ENCODE measurements around the gene CYTH3. TPM values are rescaled to one million over a fixed set of nuclear protein-coding genes. Genes with fewer than 3 reads are reported as not detected.

CYTH3 gene
- total and polyA plus RNA-seq, 2 of the 13 experiments (the other 11 are each of a cell fraction or from before 2014, with no cell fraction given) = 3.1 to 3.8 TPM

DNA sequence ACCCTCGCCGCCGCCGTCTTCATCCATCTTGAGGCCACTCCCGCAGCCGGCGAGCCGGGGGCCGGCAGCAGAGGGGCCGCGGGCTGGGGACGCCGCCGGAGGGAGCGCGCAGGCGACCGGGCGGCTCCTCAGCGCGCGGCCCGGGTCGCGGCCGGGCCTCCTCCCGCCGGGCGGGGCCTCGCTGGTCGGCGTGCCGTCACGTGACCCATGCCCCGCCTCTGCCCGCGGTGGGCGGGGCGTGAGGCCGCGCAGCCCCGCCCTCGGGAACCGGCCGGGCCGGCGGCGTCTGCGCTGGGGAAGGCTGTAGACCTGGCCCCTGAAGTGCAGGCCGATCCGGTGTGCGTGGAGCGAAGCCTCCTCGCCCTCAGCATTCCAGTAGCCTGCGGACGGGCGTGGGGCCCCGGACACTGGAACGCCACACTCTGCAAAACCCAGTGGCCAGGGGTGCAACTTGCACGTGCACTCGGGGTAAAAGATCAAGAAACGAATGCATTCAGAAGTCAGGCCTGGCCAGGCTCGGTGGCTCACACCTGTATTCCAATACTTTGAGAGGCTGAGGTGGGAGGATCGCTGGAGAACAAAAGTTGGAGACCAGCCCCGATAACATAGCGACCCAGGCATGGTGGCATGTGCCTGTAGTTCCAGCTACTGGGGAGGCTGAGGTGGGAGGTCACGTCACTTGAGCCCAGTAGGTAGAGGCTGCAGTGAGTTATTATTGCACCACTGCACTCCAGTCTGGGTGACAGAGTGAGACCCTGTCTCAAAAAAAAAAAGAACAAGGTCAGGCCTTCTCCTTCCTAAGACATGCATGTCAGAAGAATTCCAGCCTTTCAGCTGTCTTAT lies at the start of gene CYTH3 (continued):
- TF ChIP-seq, protein P1, sequence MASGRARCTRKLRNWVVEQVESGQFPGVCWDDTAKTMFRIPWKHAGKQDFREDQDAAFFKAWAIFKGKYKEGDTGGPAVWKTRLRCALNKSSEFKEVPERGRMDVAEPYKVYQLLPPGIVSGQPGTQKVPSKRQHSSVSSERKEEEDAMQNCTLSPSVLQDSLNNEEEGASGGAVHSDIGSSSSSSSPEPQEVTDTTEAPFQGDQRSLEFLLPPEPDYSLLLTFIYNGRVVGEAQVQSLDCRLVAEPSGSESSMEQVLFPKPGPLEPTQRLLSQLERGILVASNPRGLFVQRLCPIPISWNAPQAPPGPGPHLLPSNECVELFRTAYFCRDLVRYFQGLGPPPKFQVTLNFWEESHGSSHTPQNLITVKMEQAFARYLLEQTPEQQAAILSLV (CRISPR knock-in tag; IDR thresholded peaks at IDR 0.05; ENCODE audit: borderline replicate concordance) = no peak
- TF ChIP-seq, protein P2, sequence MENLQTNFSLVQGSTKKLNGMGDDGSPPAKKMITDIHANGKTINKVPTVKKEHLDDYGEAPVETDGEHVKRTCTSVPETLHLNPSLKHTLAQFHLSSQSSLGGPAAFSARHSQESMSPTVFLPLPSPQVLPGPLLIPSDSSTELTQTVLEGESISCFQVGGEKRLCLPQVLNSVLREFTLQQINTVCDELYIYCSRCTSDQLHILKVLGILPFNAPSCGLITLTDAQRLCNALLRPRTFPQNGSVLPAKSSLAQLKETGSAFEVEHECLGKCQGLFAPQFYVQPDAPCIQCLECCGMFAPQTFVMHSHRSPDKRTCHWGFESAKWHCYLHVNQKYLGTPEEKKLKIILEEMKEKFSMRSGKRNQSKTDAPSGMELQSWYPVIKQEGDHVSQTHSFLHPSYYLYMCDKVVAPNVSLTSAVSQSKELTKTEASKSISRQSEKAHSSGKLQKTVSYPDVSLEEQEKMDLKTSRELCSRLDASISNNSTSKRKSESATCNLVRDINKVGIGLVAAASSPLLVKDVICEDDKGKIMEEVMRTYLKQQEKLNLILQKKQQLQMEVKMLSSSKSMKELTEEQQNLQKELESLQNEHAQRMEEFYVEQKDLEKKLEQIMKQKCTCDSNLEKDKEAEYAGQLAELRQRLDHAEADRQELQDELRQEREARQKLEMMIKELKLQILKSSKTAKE (CRISPR knock-in tag; IDR thresholded peaks at IDR 0.05; ENCODE audit: borderline replicate concordance) = no peak
- TF ChIP-seq MLLT10 (CRISPR knock-in tag; IDR thresholded peaks at IDR 0.05) = no peak
- TF ChIP-seq, protein P3, sequence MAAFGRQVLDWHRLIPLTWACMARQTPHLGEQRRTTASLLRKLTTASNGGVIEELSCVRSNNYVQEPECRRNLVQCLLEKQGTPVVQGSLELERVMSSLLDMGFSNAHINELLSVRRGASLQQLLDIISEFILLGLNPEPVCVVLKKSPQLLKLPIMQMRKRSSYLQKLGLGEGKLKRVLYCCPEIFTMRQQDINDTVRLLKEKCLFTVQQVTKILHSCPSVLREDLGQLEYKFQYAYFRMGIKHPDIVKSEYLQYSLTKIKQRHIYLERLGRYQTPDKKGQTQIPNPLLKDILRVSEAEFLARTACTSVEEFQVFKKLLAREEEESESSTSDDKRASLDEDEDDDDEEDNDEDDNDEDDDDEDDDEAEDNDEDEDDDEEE (CRISPR knock-in tag; IDR thresholded peaks at IDR 0.05) = peak; percentile 69; the same call in 1 of the 2 replicates
- TF ChIP-seq ZFP82 (CRISPR knock-in tag; IDR thresholded peaks at IDR 0.05; ENCODE audit: borderline replicate concordance) = no peak
- no peak for TF ChIP-seq ZNF549 (CRISPR knock-in tag; IDR thresholded peaks at IDR 0.05)
- TF ChIP-seq, protein P4, sequence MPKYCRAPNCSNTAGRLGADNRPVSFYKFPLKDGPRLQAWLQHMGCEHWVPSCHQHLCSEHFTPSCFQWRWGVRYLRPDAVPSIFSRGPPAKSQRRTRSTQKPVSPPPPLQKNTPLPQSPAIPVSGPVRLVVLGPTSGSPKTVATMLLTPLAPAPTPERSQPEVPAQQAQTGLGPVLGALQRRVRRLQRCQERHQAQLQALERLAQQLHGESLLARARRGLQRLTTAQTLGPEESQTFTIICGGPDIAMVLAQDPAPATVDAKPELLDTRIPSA (CRISPR knock-in tag; IDR thresholded peaks at IDR 0.05; ENCODE audit: borderline replicate concordance) = no peak
- no peak for TF ChIP-seq ZNF253 (CRISPR knock-in tag; IDR thresholded peaks at IDR 0.05; ENCODE audit: borderline replicate concordance)
- TF ChIP-seq ATF7-NPFF (CRISPR knock-in tag; IDR thresholded peaks at IDR 0.05; ENCODE audit: low read depth) = no peak
- no peak; the same call in none of the 2 replicates for TF ChIP-seq SAP130 (CRISPR knock-in tag; IDR thresholded peaks at IDR 0.05; ENCODE audit: low read depth)
- TF ChIP-seq, protein P5, sequence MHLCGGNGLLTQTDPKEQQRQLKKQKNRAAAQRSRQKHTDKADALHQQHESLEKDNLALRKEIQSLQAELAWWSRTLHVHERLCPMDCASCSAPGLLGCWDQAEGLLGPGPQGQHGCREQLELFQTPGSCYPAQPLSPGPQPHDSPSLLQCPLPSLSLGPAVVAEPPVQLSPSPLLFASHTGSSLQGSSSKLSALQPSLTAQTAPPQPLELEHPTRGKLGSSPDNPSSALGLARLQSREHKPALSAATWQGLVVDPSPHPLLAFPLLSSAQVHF (CRISPR knock-in tag; IDR thresholded peaks at IDR 0.05) = no peak
- no peak for TF ChIP-seq CREB1 (IDR thresholded peaks at IDR 0.05)
- TF ChIP-seq CREB1 (CRISPR knock-in tag; IDR thresholded peaks at IDR 0.05) = no peak
- 0 out of 2 replicates have a peak, but pooled peaks have one; percentile 26 for TF ChIP-seq MEIS1 (CRISPR knock-in tag; IDR thresholded peaks at IDR 0.05; ENCODE audit: borderline replicate concordance)
- no peak for TF ChIP-seq CREM (IDR thresholded peaks at IDR 0.05)
- no peak for TF ChIP-seq CREM (CRISPR knock-in tag; IDR thresholded peaks at IDR 0.05)
- peak; percentile 33; the same call in 1 of the 2 replicates for TF ChIP-seq GATAD1 (CRISPR knock-in tag; IDR thresholded peaks at IDR 0.05)
- no peak for TF ChIP-seq SMARCC2 (IDR thresholded peaks at IDR 0.05)
- TF ChIP-seq, protein P6, sequence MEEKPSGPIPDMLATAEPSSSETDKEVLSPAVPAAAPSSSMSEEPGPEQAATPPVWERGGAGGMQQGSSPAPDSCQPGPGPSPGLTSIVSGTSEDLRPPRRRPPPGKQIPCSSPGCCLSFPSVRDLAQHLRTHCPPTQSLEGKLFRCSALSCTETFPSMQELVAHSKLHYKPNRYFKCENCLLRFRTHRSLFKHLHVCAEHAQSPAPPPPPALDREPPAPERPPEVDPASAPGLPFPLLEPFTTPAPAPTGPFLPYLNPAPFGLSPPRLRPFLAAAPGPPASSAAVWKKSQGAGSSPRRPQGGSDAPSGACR (CRISPR knock-in tag; IDR thresholded peaks at IDR 0.05) = no peak
- no peak for TF ChIP-seq ZNF629 (CRISPR knock-in tag; conservative IDR thresholded peaks at IDR 0.05)
- no peak for TF ChIP-seq ZNF10 (CRISPR knock-in tag; IDR thresholded peaks at IDR 0.05; ENCODE audit: borderline replicate concordance, low read depth)
